Keratinocyte (primary cell): ENCODE data around the gene NOL7. TPM values are rescaled to one million over a fixed set of nuclear protein-coding genes. Genes with fewer than 3 reads are reported as not detected.

Experiments
- DNase-seq: peaks from one replicate; pipeline ENCODE4 v3.0.0-alpha.2; 2011; ENCODE audit warnings: low read depth, missing footprints, low spot score
- FAIRE-seq: peaks from 2 replicates; lab custom pipeline; 2011; peaks lifted over from hg19 to GRCh38; lab: Jason Lieb, UNC
- H2AFZ ChIP-seq: 2 replicates; pipeline ENCODE4 v1.6.0; 2012; ENCODE audit warnings: low read length, control low read depth, inconsistent platforms; ENCODE audit not compliant: control insufficient read depth
- H3K27ac ChIP-seq: 2 replicates; pipeline ENCODE4 v1.5.1; 2011; ENCODE audit warnings: low read length; ENCODE audit not compliant: control insufficient read depth, insufficient read depth
- H3K27me3 ChIP-seq: 3 replicates; pipeline ENCODE4 v1.6.0; 2011; ENCODE audit warnings: low read length; ENCODE audit not compliant: control insufficient read depth, insufficient read depth; ENCODE audit errors: extremely low read depth
- H3K36me3 ChIP-seq, 2 experiments: 2 replicates in 1 of 2; 3 replicates in 1 of 2; pipeline ENCODE4 v1.5.1; 2011; ENCODE audit warnings: low read length in 2 of 2, mild to moderate bottlenecking in 1 of 2; ENCODE audit not compliant: control insufficient read depth in 2 of 2, insufficient read depth in 2 of 2; ENCODE audit errors: extremely low read depth in 1 of 2
- H3K4me1 ChIP-seq: 3 replicates; pipeline ENCODE4 v1.5.1; 2011; ENCODE audit warnings: low read length; ENCODE audit not compliant: control insufficient read depth, insufficient read depth; ENCODE audit errors: extremely low read depth
- H3K4me2 ChIP-seq: 3 replicates; pipeline ENCODE4 v1.6.0; 2011; ENCODE audit warnings: low read depth, low read length; ENCODE audit not compliant: control insufficient read depth, insufficient read depth; ENCODE audit errors: extremely low read depth
- H3K4me3 ChIP-seq, 3 experiments: fragments of 200-600 bp in 1 of 3; sonication (generic) in 1 of 3; 2 replicates in 2 of 3; 3 replicates in 1 of 3; pipeline ENCODE4 v1.5.1; 2011 to 2016; ENCODE audit warnings: low read length in 3 of 3, mild to moderate bottlenecking in 3 of 3, control low read depth in 2 of 3, inconsistent platforms in 1 of 3, low read depth in 1 of 3, mixed read lengths in 1 of 3, mixed run types in 1 of 3, moderate library complexity in 1 of 3; ENCODE audit not compliant: control insufficient read depth in 2 of 3, insufficient read depth in 2 of 3; ENCODE audit errors: extremely low read depth in 1 of 3
- H3K79me2 ChIP-seq: 2 replicates; pipeline ENCODE4 v1.6.0; 2012; ENCODE audit warnings: low read length; ENCODE audit not compliant: control insufficient read depth, insufficient read depth
- H3K9ac ChIP-seq: 3 replicates; pipeline ENCODE4 v1.6.0; 2011; ENCODE audit warnings: low read length; ENCODE audit not compliant: control insufficient read depth, insufficient read depth; ENCODE audit errors: extremely low read depth
- H3K9me1 ChIP-seq: 3 replicates; pipeline ENCODE4 v1.6.0; 2011; ENCODE audit warnings: low read length; ENCODE audit not compliant: control insufficient read depth, insufficient read depth; ENCODE audit errors: extremely low read depth
- H3K9me3 ChIP-seq: 2 replicates; pipeline ENCODE4 v1.5.1; 2012; ENCODE audit warnings: low read depth, low read length; ENCODE audit not compliant: control insufficient read depth
- H4K20me1 ChIP-seq: 3 replicates; pipeline ENCODE4 v1.6.0; 2011; ENCODE audit warnings: low read length; ENCODE audit not compliant: control insufficient read depth, insufficient read depth; ENCODE audit errors: extremely low read depth
- EZH2 ChIP-seq: IDR thresholded peaks from one replicate; pipeline ENCODE4 v1.6.1; 2012; ENCODE audit warnings: inconsistent platforms, mild to moderate bottlenecking, low read length, moderate library complexity
- dilution Hi-C: fragments of 300-500 bp; cut with MboI; formaldehyde crosslinking; loops from one replicate; pipeline ENCODE4 v1.7.0; 2020; ENCODE audit warnings: low sequenced_read_pairs; ENCODE audit not compliant: extremely low pct_ligation_motif_present
- polyA plus RNA-seq, 5 experiments: library from polyadenylated mRNA; depleted of rRNA in 3 of 5; stranded (reverse) in 3 of 5; stranded (forward) in 1 of 5; unstranded in 1 of 5; fragments of >200 nt; gene quantifications; 1 replicate in 1 of 5; 2 replicates in 3 of 5; 3 replicates in 1 of 5; pipeline versions ENCODE4 v1.2.1 to v1.2.3, GENCODE V29; 2011 to 2012; ENCODE audit warnings: missing spikeins in 2 of 5, low read depth in 1 of 5, low replicate concordance in 1 of 5
- TF ChIP-seq, protein P1 (sequence below), 3 experiments: IDR thresholded peaks in 1 of 3; conservative IDR thresholded peaks in 1 of 3; optimal IDR thresholded peaks in 1 of 3; 2 replicates in 2 of 3; 3 replicates in 1 of 3; pipeline versions ENCODE3 to v1.5.1; 2011; ENCODE audit warnings: low read length in 3 of 3, mild to moderate bottlenecking in 3 of 3, moderate library complexity in 2 of 3, control low read depth in 1 of 3, inconsistent platforms in 1 of 3; ENCODE audit not compliant: insufficient read depth in 2 of 3; ENCODE audit errors: extremely low read depth in 1 of 3

The NOL7 gene
- polyA plus RNA-seq, 1 donor (not counting 4 experiments of a cell fraction or from before 2014, with no cell fraction given) = 45.3 TPM

DNA sequence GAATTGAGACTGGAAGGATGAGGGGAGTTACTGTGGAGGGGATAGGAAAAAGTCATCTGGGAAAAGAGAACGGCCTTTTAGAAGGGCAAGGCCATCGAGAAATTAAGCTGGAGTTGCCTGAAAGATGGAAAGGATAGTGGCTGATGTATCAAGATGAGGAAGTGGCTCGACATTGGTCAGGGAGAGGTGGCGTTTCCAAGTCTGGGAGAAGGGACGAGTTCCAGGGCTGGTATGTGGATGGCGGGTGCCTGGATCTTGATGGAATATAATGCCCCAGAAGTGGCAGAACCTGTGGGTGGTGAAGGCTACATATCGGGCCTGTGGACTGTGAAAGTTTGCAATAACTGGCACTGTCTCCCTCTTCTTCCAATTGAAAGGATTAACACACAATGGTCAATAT, 42.9 kb upstream of the NOL7 start:
- no peak for DNase-seq
- H3K4me2 ChIP-seq = no peak overlapping the region
- no peak overlapping the region for H3K4me3 ChIP-seq
- TF ChIP-seq, protein P1, sequence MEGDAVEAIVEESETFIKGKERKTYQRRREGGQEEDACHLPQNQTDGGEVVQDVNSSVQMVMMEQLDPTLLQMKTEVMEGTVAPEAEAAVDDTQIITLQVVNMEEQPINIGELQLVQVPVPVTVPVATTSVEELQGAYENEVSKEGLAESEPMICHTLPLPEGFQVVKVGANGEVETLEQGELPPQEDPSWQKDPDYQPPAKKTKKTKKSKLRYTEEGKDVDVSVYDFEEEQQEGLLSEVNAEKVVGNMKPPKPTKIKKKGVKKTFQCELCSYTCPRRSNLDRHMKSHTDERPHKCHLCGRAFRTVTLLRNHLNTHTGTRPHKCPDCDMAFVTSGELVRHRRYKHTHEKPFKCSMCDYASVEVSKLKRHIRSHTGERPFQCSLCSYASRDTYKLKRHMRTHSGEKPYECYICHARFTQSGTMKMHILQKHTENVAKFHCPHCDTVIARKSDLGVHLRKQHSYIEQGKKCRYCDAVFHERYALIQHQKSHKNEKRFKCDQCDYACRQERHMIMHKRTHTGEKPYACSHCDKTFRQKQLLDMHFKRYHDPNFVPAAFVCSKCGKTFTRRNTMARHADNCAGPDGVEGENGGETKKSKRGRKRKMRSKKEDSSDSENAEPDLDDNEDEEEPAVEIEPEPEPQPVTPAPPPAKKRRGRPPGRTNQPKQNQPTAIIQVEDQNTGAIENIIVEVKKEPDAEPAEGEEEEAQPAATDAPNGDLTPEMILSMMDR (optimal IDR thresholded peaks at IDR 0.05 in 1 of 3, IDR thresholded peaks at IDR 0.05 in 1 of 3, conservative IDR thresholded peaks at IDR 0.05 in 1 of 3; ENCODE audit: extremely low read depth in 1 of 3, insufficient read depth in 2 of 3, low read length in 3 of 3) = no peak
- no peak for TF ChIP-seq EZH2
- no peaks in the 10 kb centered on the region for H3K27me3 ChIP-seq
- H3K79me2 ChIP-seq = no peaks in the 10 kb centered on the region
- no peak overlapping the region for H3K9ac ChIP-seq
- no peak overlapping the region for H3K27ac ChIP-seq
- FAIRE-seq = no peak
- no peaks in the 10 kb centered on the region for H3K9me1 ChIP-seq
- dilution Hi-C loops = no loop called here
- H3K4me1 ChIP-seq = peaks cover 8% of the 10 kb centered on the region
- H2AFZ ChIP-seq = no peak overlapping the region
- no peaks in the 10 kb centered on the region for H4K20me1 ChIP-seq
- no peaks in the 10 kb centered on the region for H3K36me3 ChIP-seq
- H3K9me3 ChIP-seq = no peaks in the 10 kb centered on the region

DNA sequence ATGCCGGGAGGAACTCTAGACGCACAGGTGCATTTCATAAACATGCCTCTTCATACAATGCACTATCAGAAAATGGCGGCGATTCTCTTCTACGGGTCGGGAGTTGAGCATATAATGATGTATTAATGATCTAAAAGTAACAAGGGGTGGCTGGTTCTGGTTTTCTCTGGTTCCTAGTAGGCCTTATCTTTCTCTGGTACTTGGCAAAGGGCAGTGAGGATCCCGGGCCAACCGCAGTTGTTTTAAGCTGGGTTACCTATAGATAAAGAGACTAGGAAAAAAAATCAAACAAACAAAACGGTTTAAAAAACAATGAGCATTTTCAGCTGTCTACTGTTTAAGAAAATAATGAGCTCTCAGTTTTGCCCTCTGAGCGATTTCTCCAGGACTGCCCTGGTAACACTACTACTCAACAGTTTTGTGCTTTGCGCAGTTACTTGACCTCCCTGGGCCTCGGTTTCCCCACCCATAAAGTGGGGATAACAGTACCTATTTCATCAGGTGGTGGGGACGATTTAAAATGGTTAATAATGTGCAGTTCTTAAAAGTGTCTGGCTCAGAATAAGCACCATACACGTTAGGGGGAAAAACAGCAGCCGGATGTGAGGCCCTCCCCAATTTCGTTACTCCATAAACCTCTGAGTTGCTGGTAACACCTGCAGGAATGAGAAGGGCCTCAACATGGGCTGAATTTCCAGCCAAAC, 42.0 kb upstream of the NOL7 start:
- Histone ChIP-seq H3K27ac (peak overlapping the region; percentile 92), H3K9me3 (no peaks in the 10 kb centered on the region), H2AFZ (peak overlapping the region; percentile 88), H4K20me1 (no peaks in the 10 kb centered on the region), H3K27me3 (no peaks in the 10 kb centered on the region), H3K4me2 (peak overlapping the region; percentile 81), H3K4me1 (peaks cover 8% of the 10 kb centered on the region), H3K4me3 (peak overlapping the region; percentile 68 to 87 (median 71)), H3K36me3 (no peaks in the 10 kb centered on the region), H3K9me1 (no peaks in the 10 kb centered on the region), H3K79me2 (no peaks in the 10 kb centered on the region), H3K9ac (peak overlapping the region; percentile 93)
- dilution Hi-C loops = no loop called here
- DNase-seq (no peak), FAIRE-seq (no peak)
- no peak for TF ChIP-seq EZH2
- TF ChIP-seq, protein P1 (optimal IDR thresholded peaks at IDR 0.05 in 1 of 3, IDR thresholded peaks at IDR 0.05 in 1 of 3, conservative IDR thresholded peaks at IDR 0.05 in 1 of 3; ENCODE audit: extremely low read depth in 1 of 3, insufficient read depth in 2 of 3, low read length in 3 of 3) = no peak
